ENCODE measurements around the gene LRMDA. TPM values are rescaled to one million over a fixed set of nuclear protein-coding genes. Genes with fewer than 3 reads are reported as not detected.

The LRMDA gene
- total RNA-seq, 4 donors from 2014 or later = 12.0 to 15.9 (median 13.9) TPM

DNA sequence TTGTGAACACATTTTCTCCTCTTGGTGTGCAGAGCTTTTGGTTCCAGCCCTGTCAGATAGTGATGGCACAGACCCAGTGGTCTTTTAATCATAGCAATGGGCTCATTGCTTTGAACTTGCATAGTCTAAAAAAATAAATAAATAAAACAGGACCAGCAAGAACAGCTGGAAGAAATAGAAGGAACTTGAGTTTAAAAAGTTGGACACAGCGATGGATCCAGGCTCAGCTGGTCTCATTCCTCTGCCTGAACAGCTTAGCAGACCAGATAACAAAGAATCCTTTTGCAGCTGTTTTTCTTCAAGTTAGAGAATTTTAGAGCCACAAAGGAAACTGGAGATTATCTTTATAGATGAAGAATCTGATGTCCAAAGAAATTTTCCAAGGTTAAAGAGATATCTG lies 1005.6 kb downstream of the LRMDA start:
- TF ChIP-seq, protein P1, sequence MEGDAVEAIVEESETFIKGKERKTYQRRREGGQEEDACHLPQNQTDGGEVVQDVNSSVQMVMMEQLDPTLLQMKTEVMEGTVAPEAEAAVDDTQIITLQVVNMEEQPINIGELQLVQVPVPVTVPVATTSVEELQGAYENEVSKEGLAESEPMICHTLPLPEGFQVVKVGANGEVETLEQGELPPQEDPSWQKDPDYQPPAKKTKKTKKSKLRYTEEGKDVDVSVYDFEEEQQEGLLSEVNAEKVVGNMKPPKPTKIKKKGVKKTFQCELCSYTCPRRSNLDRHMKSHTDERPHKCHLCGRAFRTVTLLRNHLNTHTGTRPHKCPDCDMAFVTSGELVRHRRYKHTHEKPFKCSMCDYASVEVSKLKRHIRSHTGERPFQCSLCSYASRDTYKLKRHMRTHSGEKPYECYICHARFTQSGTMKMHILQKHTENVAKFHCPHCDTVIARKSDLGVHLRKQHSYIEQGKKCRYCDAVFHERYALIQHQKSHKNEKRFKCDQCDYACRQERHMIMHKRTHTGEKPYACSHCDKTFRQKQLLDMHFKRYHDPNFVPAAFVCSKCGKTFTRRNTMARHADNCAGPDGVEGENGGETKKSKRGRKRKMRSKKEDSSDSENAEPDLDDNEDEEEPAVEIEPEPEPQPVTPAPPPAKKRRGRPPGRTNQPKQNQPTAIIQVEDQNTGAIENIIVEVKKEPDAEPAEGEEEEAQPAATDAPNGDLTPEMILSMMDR (IDR thresholded peaks at IDR 0.05) = no peak
- DNase-seq (ENCODE audit: low spot score) = no peak
- no peak for ATAC-seq (ENCODE audit: low FRiP score)

DNA sequence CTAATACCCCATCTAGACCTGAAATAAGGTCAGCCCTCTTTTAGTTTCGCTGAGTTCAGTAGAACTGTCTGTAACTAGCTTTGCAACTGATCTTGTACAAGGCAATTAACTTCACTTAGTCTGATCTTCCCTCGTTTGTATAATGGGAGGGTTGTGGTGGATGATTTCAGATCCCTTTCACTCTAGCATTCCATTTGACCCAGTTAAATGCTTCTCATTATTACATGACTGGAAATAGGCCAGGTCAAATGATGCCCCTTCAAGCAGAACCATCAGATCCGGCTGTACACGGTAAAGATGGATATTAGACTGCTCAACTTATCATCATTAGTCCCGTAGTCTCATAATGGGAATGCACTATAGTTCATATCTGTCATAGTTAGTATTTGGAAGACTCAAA lies 1009.0 kb downstream of the LRMDA start:
- ATAC-seq (ENCODE audit: low FRiP score) = no peak
- TF ChIP-seq, protein P1 (IDR thresholded peaks at IDR 0.05) = no peak
- DNase-seq (ENCODE audit: low spot score) = no peak

DNA sequence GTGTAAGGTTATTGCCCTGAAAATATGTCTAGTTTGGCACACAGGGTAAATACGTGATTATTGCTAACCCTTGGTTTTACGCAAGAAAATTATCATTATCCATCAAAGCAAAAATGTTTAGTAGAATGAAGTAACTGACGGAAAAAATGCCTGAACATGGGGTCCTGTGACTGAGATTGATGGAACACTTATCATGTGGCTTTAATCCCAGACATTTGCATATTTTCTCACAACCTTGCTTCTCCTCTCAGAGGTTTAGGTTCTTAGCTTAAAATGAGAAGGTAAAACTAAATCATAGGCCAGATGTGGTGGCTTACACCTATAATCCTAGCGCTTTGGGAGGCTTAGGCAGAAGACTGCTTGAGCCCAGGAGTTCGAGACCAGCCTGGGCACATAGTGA lies 1010.7 kb downstream of the LRMDA start:
- DNase-seq (ENCODE audit: low spot score) (no peak), ATAC-seq (ENCODE audit: low FRiP score) (no peak)
- TF ChIP-seq, protein P1 (IDR thresholded peaks at IDR 0.05) = no peak

DNA sequence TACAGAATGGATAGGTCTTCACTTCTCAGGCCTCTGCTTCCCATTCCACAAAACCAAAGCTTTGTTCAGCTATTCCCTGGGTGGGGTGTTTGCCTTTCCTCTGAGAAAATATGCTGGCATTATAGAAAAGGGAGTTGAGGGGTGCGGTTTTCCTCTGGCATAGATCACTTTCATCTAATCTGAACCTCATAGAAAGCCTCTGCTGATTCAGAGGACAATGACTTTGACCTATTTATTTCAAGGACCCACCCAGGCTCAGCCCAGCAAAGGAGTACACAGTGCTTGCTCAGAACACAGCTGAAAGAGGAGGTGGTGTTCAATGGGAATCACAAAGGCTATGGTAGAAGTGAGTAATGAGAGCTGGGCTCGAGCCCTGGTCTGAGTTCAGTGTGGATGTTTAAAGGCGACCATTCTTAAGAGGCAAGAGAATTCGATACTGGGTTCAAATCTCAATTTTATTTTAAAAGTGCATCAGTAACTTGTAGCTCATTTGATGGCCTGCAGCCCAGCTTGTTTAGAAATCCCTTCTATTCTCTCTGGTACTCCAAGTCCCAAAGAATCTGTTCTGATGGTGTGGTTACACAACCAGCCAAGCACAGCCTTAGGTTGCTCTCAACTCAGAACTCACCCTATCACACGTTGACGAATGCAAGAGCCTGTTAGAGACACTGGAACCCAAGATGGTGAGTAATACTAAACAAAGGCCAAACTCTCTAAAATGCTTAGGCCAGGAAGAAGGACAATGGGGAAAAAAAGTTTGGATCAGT lies 1012.8 kb downstream of the LRMDA start:
- no peak for DNase-seq (ENCODE audit: low spot score)
- ATAC-seq (ENCODE audit: low FRiP score) = peak; percentile 79
- TF ChIP-seq, protein P1 (IDR thresholded peaks at IDR 0.05) = no peak

DNA sequence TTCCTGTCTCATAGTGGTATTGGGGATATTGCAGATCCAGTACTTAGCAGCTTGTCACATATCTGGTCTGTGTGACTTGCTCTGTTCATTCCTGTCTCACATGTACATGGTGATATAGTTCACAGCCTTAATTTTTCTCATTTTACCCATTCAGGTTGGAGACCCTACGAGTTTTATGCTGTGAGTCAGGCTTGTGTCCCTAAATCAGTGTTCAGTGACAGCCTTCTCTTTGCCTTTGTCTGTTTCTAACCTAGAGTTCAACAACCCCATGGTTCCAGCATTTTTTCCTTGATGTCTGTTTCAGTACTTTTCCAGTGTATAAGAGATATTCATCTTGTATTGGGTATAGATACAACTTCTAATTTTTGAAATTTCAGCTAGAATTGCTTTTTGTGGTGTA lies 1016.2 kb downstream of the LRMDA start:
- DNase-seq (ENCODE audit: low spot score) = no peak
- TF ChIP-seq, protein P1 (IDR thresholded peaks at IDR 0.05) = no peak
- ATAC-seq (ENCODE audit: low FRiP score) = no peak

DNA sequence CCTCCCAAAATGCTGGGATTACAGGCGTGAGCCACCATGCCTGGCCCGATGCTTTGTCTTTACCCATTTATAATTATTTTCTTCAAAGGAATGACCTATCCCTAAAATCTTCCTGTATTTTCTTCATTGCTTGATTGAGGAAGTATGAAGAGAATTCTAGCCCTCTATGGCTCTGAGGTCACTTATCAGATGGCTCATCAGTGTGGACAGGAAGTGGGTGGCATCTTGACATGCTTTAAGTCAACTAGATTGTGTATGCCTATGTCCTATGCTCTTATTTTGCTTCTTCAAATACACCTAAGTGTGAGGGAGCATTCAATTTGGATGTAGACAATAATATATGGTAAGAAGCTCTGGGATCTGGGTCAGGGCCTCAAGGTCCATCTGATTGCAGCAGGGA lies 1020.5 kb downstream of the LRMDA start:
- DNase-seq (ENCODE audit: low spot score) = no peak
- no peak for ATAC-seq (ENCODE audit: low FRiP score)
- TF ChIP-seq, protein P1 (IDR thresholded peaks at IDR 0.05) = no peak

DNA sequence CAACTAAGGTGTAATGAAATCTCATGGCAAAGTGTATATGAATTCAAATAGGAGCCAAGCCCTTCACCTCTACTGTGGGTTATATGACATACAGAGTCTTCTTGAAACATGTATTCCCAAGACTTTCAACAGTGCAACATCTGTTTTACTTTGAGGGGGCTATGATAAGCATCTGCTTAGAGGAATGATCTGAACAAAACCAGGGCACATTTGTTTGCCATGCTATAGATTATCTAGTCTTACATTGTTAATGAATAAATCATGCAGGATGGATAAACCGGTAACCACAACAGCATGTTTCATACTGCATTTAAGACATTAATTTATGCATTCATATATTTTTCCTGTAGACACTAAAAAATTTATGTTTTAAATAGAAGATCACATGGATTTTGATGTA lies 1021.9 kb downstream of the LRMDA start:
- DNase-seq (ENCODE audit: low spot score) (no peak), ATAC-seq (ENCODE audit: low FRiP score) (no peak)
- TF ChIP-seq, protein P1 (IDR thresholded peaks at IDR 0.05) = no peak

All from omental fat pad (tissue), 4 donors.